SKM-1 (cell line): ENCODE results near the gene ABHD5.

ENCODE experiments used
- DNase-seq: peaks from one replicate; lab custom pipeline; 2025; ENCODE audit not compliant: unreplicated experiment; lab: John Stamatoyannopoulos, UW

The ABHD5 gene

GRCh38 chr3:43685921-43686320 lies 4.8 kb upstream of the ABHD5 start:
- DNase-seq = no peak

GRCh38 chr3:43686333-43686699 lies 4.4 kb upstream of the ABHD5 start:
- no peak for DNase-seq

- no peak for DNase-seq
Observed at GRCh38 chr3:43686700-43687498, 3.8 kb upstream of the ABHD5 start.

- no peak for DNase-seq
Observed at GRCh38 chr3:43687499-43687811, 3.3 kb upstream of the ABHD5 start.

- no peak for DNase-seq
Observed at GRCh38 chr3:43688245-43688650, 2.5 kb upstream of the ABHD5 start.

GRCh38 chr3:43689166-43689565 lies 1.6 kb upstream of the ABHD5 start:
- DNase-seq = no peak

- no peak for DNase-seq
Observed at GRCh38 chr3:43689766-43690399, 855 bp upstream of the ABHD5 start.

- DNase-seq = no peak
Observed at GRCh38 chr3:43691120-43691995, 620 bp downstream of the ABHD5 start.

- DNase-seq = no peak
Observed at GRCh38 chr3:43692085-43692855, 1.5 kb downstream of the ABHD5 start.

GRCh38 chr3:43692971-43693370 lies 2.2 kb downstream of the ABHD5 start:
- no peak for DNase-seq

GRCh38 chr3:43693594-43693993 lies 2.9 kb downstream of the ABHD5 start:
- no peak for DNase-seq

GRCh38 chr3:43695443-43695842 lies 4.7 kb downstream of the ABHD5 start:
- peak; percentile 38 for DNase-seq

- DNase-seq = no peak
Observed at GRCh38 chr3:43695863-43696262, 5.1 kb downstream of the ABHD5 start.

GRCh38 chr3:43696441-43696840 lies 5.7 kb downstream of the ABHD5 start:
- no peak for DNase-seq

- no peak for DNase-seq
Observed at GRCh38 chr3:43696881-43697280, 6.1 kb downstream of the ABHD5 start.

GRCh38 chr3:43699864-43700263 lies 9.1 kb downstream of the ABHD5 start:
- DNase-seq = peak; percentile 29

- no peak for DNase-seq
Observed at GRCh38 chr3:43704697-43705096, 14.0 kb downstream of the ABHD5 start.

- DNase-seq = no peak
Observed at GRCh38 chr3:43706342-43706741, 15.6 kb downstream of the ABHD5 start.

GRCh38 chr3:43707266-43707665 lies 16.5 kb downstream of the ABHD5 start:
- DNase-seq = no peak

- no peak for DNase-seq
Observed at GRCh38 chr3:43707998-43708397, 17.3 kb downstream of the ABHD5 start.

- DNase-seq = peak; percentile 84
Observed at GRCh38 chr3:43709022-43709421, 18.3 kb downstream of the ABHD5 start.
